HG02840 (cell line): ENCODE data around the gene ACAA2.

Experiments used
- ATAC-seq: cut with Tn5 transposase; IDR thresholded peaks from one replicate; pipeline ENCODE4 v1.9.1; 2021; ENCODE audit warnings: mild to moderate bottlenecking, moderate library complexity, moderate number of reproducible peaks; ENCODE audit not compliant: unreplicated experiment, low FRiP score

Gene ACAA2

GRCh38 chr18:49747876-49748275 lies 65.5 kb downstream of the ACAA2 start:
- ATAC-seq, result no peak

DNA sequence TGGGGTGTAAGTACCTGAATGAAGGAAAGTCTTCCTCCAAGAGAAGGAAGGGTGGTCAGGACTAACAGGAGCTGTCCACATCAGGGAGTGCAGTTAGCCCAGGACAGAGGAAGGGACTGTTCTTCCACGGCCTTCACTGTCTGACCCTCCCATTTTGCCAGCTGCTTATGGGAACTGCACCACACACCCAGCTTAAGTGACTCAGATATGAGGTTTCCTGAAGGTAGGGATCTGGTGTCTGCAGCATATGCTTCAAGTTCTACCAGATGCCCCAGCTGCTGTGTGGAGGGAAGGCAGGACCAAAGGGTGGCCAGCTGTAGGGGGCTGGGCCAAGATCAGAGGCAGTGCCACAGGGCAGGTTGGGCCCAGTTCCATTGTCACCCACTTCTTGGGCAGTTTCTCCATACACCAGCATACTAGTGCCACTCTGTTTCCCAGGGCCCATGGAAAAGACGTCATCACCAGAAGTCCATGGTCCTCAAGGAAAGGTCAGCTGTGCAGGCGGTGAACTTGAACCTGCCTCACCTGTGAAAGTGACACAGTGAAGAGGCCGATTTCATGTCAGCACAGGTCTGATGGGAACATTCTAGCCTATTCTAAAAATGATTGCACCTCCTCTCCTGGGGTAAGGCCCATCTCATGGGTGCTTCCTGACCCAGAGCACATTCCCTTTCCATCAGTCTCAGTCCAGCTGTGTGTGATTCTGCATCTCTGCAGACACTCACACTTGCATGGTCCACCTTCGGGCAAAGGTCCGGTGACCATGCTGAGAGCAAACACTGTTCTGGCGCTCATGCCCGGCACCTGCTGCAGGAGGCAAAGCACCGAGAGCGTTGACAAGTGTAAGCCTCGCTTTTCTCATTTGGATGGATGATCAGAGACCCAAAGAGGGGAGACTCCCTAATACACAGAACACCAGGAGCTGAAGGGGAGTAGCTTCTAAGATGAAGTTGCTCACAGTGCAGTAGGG lies 68.0 kb downstream of the ACAA2 start:
- no peak for ATAC-seq

- ATAC-seq, result no peak
Measured at GRCh38 chr18:49744376-49745008, 68.8 kb downstream of the ACAA2 start.

DNA sequence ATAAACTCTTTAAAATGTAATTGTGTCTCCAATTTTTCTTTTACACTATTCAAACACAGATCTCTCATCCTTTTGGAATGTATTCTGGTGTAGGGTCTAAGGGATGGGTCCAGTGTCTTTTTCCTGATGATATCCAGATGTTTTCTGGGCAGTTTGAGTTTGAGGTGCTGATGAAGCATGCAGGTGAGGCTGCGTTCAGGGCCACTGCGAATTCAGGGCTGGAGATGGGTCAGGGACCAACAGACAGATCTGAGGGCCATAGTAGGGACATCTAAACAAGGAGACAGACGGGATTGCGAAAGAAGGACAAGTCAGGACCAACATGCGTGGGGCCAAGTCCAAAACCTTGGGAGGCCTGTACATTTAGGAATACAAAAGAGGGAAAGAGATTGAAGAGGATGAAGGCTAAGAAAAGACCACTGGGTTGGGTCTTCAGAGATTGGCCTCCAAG lies 70.2 kb downstream of the ACAA2 start:
- ATAC-seq, result no peak

DNA sequence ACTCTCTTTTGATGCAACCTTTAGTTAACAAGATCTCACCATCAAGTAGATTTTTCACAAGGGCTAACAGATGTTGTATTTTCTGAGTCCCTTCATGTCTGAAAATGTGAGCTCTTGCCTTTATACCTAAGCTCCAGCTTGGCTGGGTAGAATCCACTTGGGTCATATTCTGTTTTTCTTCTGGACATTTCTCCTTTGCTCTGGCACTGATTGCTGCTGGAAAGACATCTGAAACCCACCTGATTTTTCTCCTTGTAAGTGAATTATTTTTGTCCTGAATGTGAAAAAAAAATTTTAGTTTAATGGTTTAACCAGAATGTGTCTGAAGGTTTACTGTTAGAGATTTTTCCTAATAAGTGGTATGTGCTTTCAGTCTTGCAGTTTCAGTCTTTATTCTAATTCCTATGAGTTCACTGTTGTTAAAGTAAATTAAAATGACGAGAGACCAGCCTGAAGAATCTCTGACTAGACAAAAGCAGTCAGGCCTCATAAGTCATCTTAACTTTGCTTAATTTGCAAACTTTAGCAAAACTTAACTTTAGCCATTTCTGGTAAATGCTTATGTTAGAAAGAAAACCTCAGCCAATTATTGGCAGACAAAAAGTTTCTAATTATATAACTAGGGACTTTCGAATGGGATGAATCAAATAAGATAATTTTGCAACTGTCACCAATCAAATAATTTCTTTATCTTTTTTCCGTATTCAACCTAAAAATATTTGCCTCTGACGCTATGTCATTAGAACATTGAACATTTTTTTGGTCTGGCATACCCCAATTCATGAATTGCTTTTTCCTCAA lies 70.8 kb downstream of the ACAA2 start:
- ATAC-seq, result no peak

GRCh38 chr18:49739275-49739674 lies 74.1 kb downstream of the ACAA2 start:
- ATAC-seq, result no peak

- no peak for ATAC-seq
Measured at GRCh38 chr18:49738721-49739120, 74.6 kb downstream of the ACAA2 start.

DNA sequence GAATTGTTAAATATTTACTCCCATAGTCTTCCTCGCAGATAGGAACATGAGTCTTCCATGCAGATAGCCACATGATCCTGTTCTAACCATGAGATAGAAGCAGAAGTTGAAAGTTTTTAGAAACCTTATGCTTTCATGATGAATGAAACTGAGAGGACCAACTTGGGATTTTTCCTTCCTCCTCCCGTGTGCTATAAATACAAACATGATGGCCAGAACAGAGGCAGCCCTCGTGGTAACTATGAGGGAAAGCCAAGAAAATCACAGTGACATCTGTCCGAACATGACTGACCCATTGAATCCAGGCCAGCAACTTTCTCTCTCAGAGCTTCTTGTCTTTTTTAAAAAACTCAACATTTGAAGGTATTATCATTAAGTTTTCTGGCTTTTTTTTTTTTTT lies 78.5 kb downstream of the ACAA2 start:
- no peak for ATAC-seq

DNA sequence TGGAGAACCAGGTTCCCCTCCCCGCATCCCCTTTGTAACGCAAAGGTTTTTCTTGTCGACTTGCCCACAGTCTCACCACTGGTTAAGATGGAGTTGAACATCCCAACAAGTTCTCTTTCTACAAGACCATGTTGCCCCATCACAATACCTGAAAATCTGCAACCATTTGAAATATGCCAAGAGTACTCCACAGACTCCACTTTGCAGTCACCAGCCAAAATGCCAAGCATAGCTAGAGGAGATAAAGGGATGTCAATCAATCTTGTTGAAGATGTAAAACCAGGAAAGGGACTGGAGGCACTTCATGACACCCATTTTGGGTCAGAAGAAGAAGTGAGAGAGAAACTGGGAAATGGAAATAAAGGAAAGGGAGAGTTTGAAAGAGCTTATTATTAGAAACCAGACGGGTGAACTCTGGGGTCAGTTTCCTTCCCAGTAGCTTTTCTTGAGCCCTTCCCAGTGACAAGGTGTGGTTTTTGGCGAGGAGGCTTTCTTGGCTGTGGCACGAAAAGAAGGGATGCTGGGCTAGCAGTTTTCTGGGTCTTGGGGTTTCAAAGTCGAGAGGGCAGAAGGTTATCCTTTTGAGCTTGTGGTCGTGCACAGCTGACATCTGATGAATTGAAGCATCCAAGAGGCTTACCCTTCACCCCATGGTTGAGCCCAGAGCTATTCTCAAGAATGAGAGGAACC lies 79.3 kb downstream of the ACAA2 start:
- no peak for ATAC-seq

DNA sequence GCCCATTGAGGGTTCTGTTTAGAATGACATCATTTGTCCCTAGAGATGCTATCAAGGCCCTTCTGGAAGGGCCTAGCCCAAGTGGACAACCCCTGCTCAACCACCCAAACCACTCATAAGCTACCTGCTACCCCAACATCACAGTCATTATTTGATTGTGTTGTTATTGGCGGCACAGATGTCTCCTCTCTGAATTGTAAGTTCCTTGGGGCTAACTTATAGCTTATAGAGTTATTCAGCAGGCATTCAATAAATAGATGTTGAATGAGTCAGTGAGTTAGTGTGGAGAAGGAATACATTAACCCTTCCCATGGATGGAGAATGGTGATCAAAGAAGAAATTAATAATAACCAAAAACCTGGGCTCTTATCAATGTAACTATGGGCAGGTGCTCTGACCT lies 80.0 kb downstream of the ACAA2 start:
- ATAC-seq, result no peak
